Astrocyte (in vitro differentiated cells and primary cell): ENCODE results near the gene AKR1A1. TPM values are rescaled to one million over a fixed set of nuclear protein-coding genes. Genes with fewer than 3 reads are reported as not detected.

Source experiments
- DNase-seq: peaks from one replicate; pipeline ENCODE4 v3.0.0-alpha.2; 2010; ENCODE audit warnings: low read depth
- FAIRE-seq: peaks from 2 replicates; lab custom pipeline; 2011; peaks lifted over from hg19 to GRCh38; lab: Jason Lieb, UNC
- H2AFZ ChIP-seq: 2 replicates; pipeline ENCODE4 v1.6.0; 2012; ENCODE audit warnings: low read depth, low read length, inconsistent platforms
- H3K27ac ChIP-seq: 2 replicates; pipeline ENCODE4 v1.5.1; 2011; ENCODE audit warnings: low read depth, low read length, inconsistent platforms
- H3K27me3 ChIP-seq: 2 replicates; pipeline ENCODE4 v1.6.0; 2011; ENCODE audit warnings: low read length, inconsistent platforms; ENCODE audit not compliant: insufficient read depth
- H3K36me3 ChIP-seq: 2 replicates; pipeline ENCODE4 v1.5.1; 2011; ENCODE audit warnings: low read length, inconsistent platforms; ENCODE audit not compliant: insufficient read depth
- H3K4me1 ChIP-seq: 2 replicates; pipeline ENCODE4 v1.5.1; 2011; ENCODE audit warnings: low read length, inconsistent platforms; ENCODE audit not compliant: insufficient read depth
- H3K4me2 ChIP-seq: 2 replicates; pipeline ENCODE4 v1.6.0; 2012; ENCODE audit warnings: low read length, inconsistent platforms
- H3K4me3 ChIP-seq: 2 replicates; pipeline ENCODE4 v1.5.1; 2011; ENCODE audit warnings: low read depth, mild to moderate bottlenecking, low read length, inconsistent platforms; ENCODE audit not compliant: insufficient read depth
- H3K79me2 ChIP-seq: 2 replicates; pipeline ENCODE4 v1.6.0; 2012; ENCODE audit warnings: mild to moderate bottlenecking, low read length, inconsistent platforms; ENCODE audit not compliant: insufficient read depth
- H3K9ac ChIP-seq: 2 replicates; pipeline ENCODE4 v1.6.0; 2012; ENCODE audit warnings: mild to moderate bottlenecking, low read length, inconsistent platforms
- H3K9me3 ChIP-seq: 2 replicates; pipeline ENCODE4 v1.5.1; 2012; ENCODE audit warnings: low read depth, mild to moderate bottlenecking, low read length, inconsistent platforms; ENCODE audit not compliant: insufficient read depth
- H4K20me1 ChIP-seq: 2 replicates; pipeline ENCODE4 v1.6.0; 2012; ENCODE audit warnings: low read length, inconsistent platforms; ENCODE audit not compliant: insufficient read depth
- H3K27ac Mint-ChIP-seq: one replicate; pipeline ENCODE4 v1.8.0; 2021; ENCODE audit warnings: mild to moderate bottlenecking, mixed read lengths; ENCODE audit not compliant: unreplicated experiment
- H3K27me3 Mint-ChIP-seq: one replicate; pipeline ENCODE4 v1.8.0; 2021; ENCODE audit warnings: low read depth, mixed read lengths; ENCODE audit not compliant: unreplicated experiment
- H3K36me3 Mint-ChIP-seq: one replicate; pipeline ENCODE4 v1.8.0; 2021; ENCODE audit warnings: low read depth, mixed read lengths; ENCODE audit not compliant: unreplicated experiment
- H3K4me1 Mint-ChIP-seq: one replicate; pipeline ENCODE4 v1.8.0; 2021; ENCODE audit warnings: low read depth, mixed read lengths; ENCODE audit not compliant: unreplicated experiment
- H3K4me3 Mint-ChIP-seq: one replicate; pipeline ENCODE4 v1.8.0; 2021; ENCODE audit warnings: mild to moderate bottlenecking, moderate library complexity, mixed read lengths; ENCODE audit not compliant: unreplicated experiment
- H3K9me3 Mint-ChIP-seq: one replicate; pipeline ENCODE4 v1.8.0; 2021; ENCODE audit warnings: mild to moderate bottlenecking, mixed read lengths; ENCODE audit not compliant: unreplicated experiment
- EZH2 ChIP-seq: IDR thresholded peaks from 2 replicates; pipeline ENCODE4 v1.6.1; 2012; ENCODE audit warnings: mild to moderate bottlenecking, low read length, inconsistent platforms; ENCODE audit not compliant: insufficient read depth
- total RNA-seq: library from RNA; stranded (reverse); gene quantifications from 2 replicates; pipeline ENCODE4 v1.2.1, GENCODE V29; 2021
- TF ChIP-seq, protein P1 (sequence below): IDR thresholded peaks from 2 replicates; pipeline ENCODE4 v1.5.1; 2011; ENCODE audit warnings: low read depth, mild to moderate bottlenecking, inconsistent platforms, low read length, moderate library complexity; ENCODE audit not compliant: insufficient read depth

Gene AKR1A1
- total RNA-seq, 1 donor from 2014 or later = 118 TPM

- Histone ChIP-seq H3K27me3 (no peaks in the 10 kb centered on the region), H3K27ac (no peak overlapping the region), H2AFZ (no peak overlapping the region), H4K20me1 (peaks cover 24% of the 10 kb centered on the region), H3K4me3 (no peak overlapping the region), H3K4me1 (no peaks in the 10 kb centered on the region), H3K4me2 (no peak overlapping the region), H3K36me3 (peaks cover 19% of the 10 kb centered on the region), H3K79me2 (peaks cover 19% of the 10 kb centered on the region), H3K9ac (no peak overlapping the region), H3K9me3 (no peaks in the 10 kb centered on the region)
- Mint-ChIP-seq H3K9me3 (no peaks in the 10 kb centered on the region), H3K4me3 (no peak overlapping the region), H3K27ac (no peak overlapping the region), H3K27me3 (no peaks in the 10 kb centered on the region), H3K36me3 (peaks cover 14% of the 10 kb centered on the region), H3K4me1 (peaks cover 13% of the 10 kb centered on the region)
- TF ChIP-seq EZH2 = no peak
- TF ChIP-seq, protein P1, sequence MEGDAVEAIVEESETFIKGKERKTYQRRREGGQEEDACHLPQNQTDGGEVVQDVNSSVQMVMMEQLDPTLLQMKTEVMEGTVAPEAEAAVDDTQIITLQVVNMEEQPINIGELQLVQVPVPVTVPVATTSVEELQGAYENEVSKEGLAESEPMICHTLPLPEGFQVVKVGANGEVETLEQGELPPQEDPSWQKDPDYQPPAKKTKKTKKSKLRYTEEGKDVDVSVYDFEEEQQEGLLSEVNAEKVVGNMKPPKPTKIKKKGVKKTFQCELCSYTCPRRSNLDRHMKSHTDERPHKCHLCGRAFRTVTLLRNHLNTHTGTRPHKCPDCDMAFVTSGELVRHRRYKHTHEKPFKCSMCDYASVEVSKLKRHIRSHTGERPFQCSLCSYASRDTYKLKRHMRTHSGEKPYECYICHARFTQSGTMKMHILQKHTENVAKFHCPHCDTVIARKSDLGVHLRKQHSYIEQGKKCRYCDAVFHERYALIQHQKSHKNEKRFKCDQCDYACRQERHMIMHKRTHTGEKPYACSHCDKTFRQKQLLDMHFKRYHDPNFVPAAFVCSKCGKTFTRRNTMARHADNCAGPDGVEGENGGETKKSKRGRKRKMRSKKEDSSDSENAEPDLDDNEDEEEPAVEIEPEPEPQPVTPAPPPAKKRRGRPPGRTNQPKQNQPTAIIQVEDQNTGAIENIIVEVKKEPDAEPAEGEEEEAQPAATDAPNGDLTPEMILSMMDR = no peak
- FAIRE-seq = no peak
- DNase-seq = no peak
These were observed 56.9 kb downstream of the AKR1A1 start for GRCh38 chr1:45607404-45608074.

DNA sequence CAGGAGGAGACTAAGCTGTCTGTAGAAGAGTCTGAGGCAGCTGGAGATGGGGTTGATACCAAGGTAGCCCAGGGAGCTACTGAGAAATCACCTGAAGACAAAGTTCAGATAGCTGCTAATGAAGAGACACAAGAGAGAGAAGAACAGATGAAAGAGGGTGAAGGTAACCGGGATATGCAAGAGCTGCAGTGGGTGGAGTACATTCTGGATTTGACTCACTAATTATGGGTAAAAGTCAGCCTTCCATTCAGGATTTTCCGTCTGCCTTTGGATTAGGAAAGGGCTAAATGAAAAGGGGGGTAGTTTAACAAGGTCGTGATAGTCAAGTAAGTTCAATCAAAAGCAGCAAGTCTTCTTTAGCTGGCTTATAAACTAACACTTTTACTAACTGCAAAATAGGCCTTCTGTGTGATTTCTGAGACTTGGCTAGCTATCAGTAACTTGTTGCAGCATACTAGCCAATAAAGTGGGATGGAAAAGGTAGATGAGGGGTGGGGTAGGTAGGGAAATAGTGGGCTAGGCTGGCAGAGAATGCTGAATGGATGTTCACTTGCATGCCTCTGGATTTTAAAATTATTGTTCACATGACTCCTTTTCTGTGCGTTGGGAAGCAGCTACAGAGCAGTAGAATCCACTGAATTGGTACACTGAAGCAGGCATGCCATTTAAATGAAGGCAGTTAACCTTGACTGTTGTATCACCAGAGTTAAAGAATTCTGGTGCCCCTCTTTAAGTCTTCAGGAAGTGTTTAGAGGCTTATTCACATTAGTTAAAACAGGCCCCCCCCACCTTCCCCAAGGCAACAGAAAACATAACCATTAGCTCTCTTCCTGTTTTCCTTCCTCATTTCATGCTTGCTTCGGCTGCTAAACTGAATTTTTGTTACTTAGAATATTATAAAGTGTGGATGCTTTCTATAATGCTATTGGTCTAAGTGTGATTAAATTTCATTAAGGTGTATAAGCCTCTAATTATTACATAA, 57.8 kb downstream of the AKR1A1 start:
- TF ChIP-seq, protein P1 = no peak
- TF ChIP-seq EZH2 = no peak
- H3K4me1 Mint-ChIP-seq = peaks cover 11% of the 10 kb centered on the region
- H4K20me1 ChIP-seq = peaks cover 18% of the 10 kb centered on the region
- H3K27me3 ChIP-seq = no peaks in the 10 kb centered on the region
- DNase-seq = no peak
- H3K4me3 Mint-ChIP-seq = no peak overlapping the region
- no peak overlapping the region for H2AFZ ChIP-seq
- H3K9ac ChIP-seq = no peak overlapping the region
- H3K27ac Mint-ChIP-seq = no peak overlapping the region
- H3K4me3 ChIP-seq = no peak overlapping the region
- H3K36me3 ChIP-seq = peaks cover 25% of the 10 kb centered on the region
- no peak overlapping the region for H3K27ac ChIP-seq
- H3K79me2 ChIP-seq = peaks cover 10% of the 10 kb centered on the region
- H3K4me2 ChIP-seq = no peak overlapping the region
- H3K4me1 ChIP-seq = no peaks in the 10 kb centered on the region
- no peak for FAIRE-seq
- H3K9me3 Mint-ChIP-seq = no peaks in the 10 kb centered on the region
- no peaks in the 10 kb centered on the region for H3K9me3 ChIP-seq
- peaks cover 14% of the 10 kb centered on the region for H3K36me3 Mint-ChIP-seq
- no peaks in the 10 kb centered on the region for H3K27me3 Mint-ChIP-seq
